Astrocyte of the spinal cord (primary cell): ENCODE measurements around the gene RFT1.
A peak's percentile ranks its signal among the peaks of the same experiment; 100 is the strongest.

Source experiments
- DNase-seq: peaks from one replicate; pipeline ENCODE4 v3.0.0; 2011; ENCODE audit warnings: low read depth, low spot score
- H3K4me3 ChIP-seq: 2 replicates; pipeline ENCODE4 v1.5.1; 2011; ENCODE audit warnings: low read depth, mild to moderate bottlenecking, low read length, moderate library complexity
- in situ Hi-C: cut with HindIII; loops from 2 replicates; pipeline ENCODE4 v1.10.0; 2017; ENCODE audit warnings: low sequenced_read_pairs
- TF ChIP-seq, protein P1 (sequence below): IDR thresholded peaks from 2 replicates; pipeline ENCODE4 v1.5.1; 2012; ENCODE audit warnings: low read depth, mild to moderate bottlenecking, low read length, inconsistent platforms

Gene RFT1

DNA sequence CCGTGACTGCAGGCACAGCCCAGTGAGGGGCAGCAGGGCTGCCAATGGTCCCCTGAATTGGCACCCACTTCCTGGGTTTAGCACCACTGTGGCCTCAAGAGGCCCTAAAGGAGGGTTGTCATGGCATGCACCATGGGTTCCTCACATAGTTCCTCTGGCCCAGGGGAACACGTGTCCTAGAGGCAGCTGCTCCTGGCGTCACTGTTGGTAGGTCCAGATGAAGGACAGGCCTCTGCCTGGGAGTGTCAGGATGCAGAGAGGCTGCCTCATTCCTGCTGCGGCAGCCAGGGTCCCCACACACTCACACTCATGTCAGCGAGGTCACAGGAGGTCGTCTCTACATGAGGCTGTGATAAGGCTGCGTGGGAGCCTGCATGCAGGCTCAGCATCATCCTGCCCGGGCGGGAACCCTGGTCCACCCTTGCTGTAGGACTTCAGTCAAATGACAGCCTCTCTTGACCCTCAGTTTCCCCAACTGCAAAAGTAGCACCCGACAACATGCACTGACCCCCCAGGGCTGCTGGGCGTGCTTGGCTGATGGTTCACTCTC is 58.3 kb downstream of the RFT1 start:
- TF ChIP-seq, protein P1, sequence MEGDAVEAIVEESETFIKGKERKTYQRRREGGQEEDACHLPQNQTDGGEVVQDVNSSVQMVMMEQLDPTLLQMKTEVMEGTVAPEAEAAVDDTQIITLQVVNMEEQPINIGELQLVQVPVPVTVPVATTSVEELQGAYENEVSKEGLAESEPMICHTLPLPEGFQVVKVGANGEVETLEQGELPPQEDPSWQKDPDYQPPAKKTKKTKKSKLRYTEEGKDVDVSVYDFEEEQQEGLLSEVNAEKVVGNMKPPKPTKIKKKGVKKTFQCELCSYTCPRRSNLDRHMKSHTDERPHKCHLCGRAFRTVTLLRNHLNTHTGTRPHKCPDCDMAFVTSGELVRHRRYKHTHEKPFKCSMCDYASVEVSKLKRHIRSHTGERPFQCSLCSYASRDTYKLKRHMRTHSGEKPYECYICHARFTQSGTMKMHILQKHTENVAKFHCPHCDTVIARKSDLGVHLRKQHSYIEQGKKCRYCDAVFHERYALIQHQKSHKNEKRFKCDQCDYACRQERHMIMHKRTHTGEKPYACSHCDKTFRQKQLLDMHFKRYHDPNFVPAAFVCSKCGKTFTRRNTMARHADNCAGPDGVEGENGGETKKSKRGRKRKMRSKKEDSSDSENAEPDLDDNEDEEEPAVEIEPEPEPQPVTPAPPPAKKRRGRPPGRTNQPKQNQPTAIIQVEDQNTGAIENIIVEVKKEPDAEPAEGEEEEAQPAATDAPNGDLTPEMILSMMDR = no peak
- in situ Hi-C loops = no loop called here
- no peak overlapping the region for H3K4me3 ChIP-seq
- no peak for DNase-seq

DNA sequence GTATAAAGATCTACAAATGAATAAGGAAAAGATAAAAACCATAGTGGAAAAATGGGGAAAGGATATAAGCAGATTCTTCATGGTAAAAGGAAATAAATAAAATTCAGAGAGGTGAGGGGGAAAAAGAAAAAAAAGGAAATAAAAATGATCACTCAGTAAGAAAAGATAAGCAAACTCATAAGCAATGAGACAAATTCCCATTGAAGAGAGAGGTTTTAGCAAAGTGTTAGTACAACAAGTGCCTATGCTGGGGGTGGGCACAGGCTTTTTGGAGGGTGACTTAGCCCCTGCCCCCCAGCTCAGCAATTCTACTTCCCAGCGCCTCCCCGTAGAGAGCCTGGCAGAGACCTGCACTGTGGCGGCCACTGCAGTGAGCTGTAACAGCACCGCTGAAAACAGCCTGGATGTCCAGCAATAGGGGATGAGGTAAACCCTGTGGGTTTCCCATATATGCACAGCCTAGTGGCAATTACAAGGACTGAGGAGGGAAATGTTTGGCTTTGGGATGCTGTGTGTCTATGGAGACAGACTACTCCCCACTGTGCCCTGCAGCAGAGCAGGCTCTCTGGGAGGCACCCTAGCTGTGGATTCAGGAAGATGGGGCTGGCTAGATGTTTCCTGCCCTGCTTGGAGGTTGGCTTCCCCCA is 60.7 kb downstream of the RFT1 start:
- in situ Hi-C loops = no loop called here
- no peak overlapping the region for H3K4me3 ChIP-seq

DNA sequence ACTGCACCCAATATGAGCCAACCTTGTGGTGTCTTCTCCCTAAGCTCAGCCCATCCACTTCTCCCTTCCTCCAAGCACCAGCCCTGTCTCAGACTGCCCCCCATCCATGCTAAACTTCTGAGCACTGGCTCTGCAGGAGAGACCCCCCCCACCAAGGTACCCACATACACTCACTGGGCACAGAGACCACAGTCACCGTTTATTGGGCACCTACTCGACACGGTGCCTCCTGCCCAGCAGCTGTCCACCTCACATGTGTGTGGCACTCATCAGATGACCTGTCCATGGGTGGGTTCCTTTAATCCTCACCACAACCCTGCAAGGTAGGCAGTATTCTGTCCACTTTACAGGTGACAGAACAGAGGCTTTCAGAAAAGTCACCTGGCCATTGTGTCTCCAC is 62.1 kb downstream of the RFT1 start:
- TF ChIP-seq, protein P1 = no peak
- H3K4me3 ChIP-seq = no peak overlapping the region
- no peak for DNase-seq
- in situ Hi-C loops = no loop called here

More for the DNA sequence above, 60.7 kb downstream of the RFT1 start:
- DNase-seq = peak; percentile 20
- TF ChIP-seq, protein P1 = peak; percentile 14

DNA sequence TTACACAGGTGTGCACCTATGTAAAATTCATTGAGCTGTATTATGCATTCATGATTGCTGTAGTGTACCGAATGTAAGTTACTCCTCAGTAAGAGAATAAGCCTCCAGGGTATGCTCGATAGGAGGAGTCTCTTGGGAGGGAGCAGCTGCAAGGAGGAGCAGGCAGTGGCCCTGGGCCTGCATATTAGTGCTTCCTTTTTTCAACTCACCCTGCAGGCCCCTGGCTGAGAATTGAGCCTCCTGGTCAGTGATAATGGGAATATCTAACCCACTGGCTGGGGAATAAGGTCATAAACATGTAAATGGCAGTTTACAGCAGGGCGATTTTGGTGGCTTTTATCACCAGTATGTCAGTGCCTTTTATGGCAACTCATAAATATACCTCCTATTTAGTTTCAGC is 62.7 kb downstream of the RFT1 start:
- in situ Hi-C loops = no loop called here
- H3K4me3 ChIP-seq = no peak overlapping the region
- DNase-seq = no peak
- TF ChIP-seq, protein P1 = no peak

DNA sequence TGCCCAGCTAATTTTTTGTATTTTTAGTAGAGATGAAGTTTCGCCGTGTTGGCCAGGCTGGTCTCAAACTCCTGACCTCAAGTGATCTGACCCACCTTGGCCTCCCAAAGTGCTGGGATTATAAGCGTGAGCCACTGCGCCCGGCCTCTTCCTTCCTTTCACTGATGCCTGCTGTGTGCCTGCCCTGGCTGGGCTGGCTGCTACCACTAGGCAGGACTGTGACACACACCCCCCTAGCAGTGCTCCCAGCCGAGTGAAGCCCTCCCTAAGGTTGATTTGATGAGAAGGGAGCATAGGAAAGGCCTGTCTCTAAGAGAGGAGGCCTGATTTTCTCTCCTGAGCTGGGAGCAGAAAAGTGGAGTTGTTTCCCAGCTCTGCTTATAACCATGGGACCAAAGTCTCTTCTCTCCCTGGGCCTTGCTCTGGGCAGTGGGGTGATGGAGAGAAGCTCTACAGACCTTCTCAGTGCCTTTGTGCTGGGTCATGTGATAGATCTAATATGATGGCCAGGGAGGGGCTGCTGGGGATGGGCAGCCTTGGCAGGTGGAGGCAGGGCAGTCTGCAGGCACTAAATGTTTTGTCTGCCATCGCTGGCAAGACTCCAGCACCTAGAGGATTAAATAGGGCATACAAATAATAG is 64.3 kb downstream of the RFT1 start:
- in situ Hi-C loops = no loop called here
- TF ChIP-seq, protein P1 = no peak
- no peak overlapping the region for H3K4me3 ChIP-seq
- no peak for DNase-seq

DNA sequence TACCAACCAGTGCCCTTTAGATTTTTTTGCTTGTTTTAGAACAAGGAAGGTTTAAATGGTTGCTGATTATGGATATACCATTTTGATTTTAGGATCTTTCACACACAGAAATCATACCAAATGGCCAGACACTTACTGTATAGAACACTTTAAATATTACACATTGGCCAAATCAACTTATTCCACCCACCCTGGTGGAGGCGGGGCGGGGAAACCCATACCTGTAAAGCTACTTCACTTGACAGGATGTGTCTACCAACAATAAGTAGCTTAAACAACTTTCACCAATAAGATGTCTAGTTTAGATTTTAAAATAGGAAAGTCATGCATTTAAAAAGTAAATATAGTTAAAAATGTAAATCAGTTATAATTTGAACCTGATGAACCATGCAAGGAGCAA is 67.3 kb downstream of the RFT1 start:
- H3K4me3 ChIP-seq = no peak overlapping the region
- in situ Hi-C loops = no loop called here
- TF ChIP-seq, protein P1 = no peak
- no peak for DNase-seq
